Measurements from ENCODE around the gene EP400.
A peak's percentile ranks its signal among the peaks of the same experiment; 100 is the strongest.
"Not testable (repeated sequence)": the region's sequence is repeated elsewhere in the genome, so short reads cannot be mapped to it uniquely, and the experiment has no call there.

EP400 gene

DNA sequence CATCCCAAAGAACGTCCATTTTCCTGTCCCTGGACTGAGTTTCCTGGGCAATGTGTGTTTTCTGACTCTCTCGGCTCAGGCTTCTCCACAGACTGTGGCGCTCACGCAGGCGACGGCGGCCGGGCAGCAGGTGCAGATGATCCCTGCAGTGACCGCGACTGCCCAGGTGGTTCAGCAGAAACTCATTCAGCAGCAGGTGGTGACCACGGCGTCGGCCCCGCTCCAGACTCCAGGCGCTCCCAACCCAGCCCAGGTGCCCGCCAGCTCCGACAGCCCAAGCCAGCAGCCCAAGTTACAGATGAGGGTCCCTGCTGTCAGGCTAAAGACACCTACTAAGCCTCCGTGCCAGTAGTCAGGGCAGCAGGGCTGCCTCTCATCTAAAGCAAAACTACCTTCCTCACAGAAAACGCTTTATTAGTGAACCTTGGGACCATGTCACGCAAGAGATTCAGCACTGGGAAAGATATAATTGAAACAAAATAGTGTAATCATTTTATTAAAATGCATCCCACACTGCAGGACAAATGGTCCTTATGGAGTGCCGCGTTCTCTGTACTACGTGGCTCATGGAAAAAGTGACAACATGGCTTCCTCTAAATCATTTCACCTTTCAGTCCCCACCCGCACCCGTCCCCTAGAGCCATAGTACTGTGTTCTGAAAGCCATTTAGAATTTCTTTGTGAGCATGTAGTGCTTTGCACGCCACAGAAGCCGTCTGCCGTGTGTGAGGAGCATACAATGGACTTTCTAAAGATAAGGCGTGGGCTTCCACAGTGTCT is 127.8 kb downstream of the EP400 start:
- H3K9me3 ChIP-seq (ENCODE audit: control insufficient read depth in 1 of 2, low read length in 2 of 2), result no peaks in the 10 kb centered on the region
- H3K27me3 ChIP-seq (ENCODE audit: low read depth, low read length), result no peaks in the 10 kb centered on the region
- H3K27ac ChIP-seq (ENCODE audit: low read length), result no peak overlapping the region
- H3K4me1 ChIP-seq (ENCODE audit: control insufficient read depth in 1 of 2, insufficient read depth in 2 of 2, low read length in 2 of 2), result peaks cover 0 to 11% of the 10 kb centered on the region in 2 donors
- peaks cover 19 to 28% of the 10 kb centered on the region in 2 donors for H3K36me3 ChIP-seq (ENCODE audit: control insufficient read depth in 1 of 2, insufficient read depth in 2 of 2, low read length in 2 of 2)
- no peak overlapping the region for H3K4me3 ChIP-seq (ENCODE audit: low read depth in 1 of 2, low read length in 2 of 2)

DNA sequence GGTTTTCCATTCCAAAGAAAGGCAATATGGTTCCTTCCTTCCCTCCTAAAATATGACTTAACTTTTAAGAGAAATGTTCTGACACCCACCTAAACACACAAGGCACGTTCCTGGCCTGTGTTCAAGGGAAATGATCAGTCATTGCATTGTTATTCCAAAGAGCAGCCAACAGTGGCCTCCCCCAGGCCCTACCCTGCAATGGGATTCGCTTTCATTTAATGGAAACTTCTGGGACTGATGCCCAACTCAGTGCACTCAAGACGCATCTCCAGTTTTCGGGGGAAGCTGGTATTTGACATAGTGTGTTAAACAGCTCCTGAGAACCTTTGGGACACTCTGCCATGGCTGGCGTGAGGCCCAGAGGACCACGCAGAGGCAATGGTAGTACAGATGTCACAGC is 128.4 kb downstream of the EP400 start:
- no peak overlapping the region for H3K27ac ChIP-seq (ENCODE audit: low read length)

DNA sequence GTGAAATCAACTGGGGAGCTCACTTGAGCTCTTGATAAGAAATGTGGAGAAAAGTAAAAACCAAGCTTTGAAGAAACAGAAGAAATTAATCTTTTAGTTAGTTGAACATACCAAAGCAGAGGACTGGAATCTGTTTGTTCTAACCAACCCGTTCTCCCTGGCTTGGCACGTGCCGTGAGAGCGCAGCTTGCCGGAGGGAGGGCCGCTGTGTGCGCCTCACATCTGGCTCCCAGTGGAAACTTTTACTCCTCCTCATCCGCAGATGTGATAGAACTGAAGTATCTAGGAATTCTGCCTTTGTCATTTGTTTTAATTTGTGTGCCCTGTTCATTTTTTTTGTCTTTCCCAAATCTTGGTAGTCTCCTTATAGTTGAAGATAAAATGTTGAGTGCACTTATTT is 129.5 kb downstream of the EP400 start:
- H3K36me3 ChIP-seq (ENCODE audit: control insufficient read depth in 1 of 2, insufficient read depth in 2 of 2, low read length in 2 of 2), result peaks cover 19 to 28% of the 10 kb centered on the region in 2 donors
- H3K27ac ChIP-seq (ENCODE audit: low read length), result no peak overlapping the region

More for the DNA sequence above, 128.4 kb downstream of the EP400 start:
- peaks cover 19 to 28% of the 10 kb centered on the region in 2 donors for H3K36me3 ChIP-seq (ENCODE audit: control insufficient read depth in 1 of 2, insufficient read depth in 2 of 2, low read length in 2 of 2)
- H3K9me3 ChIP-seq (ENCODE audit: control insufficient read depth in 1 of 2, low read length in 2 of 2), result no peaks in the 10 kb centered on the region
- H3K27me3 ChIP-seq (ENCODE audit: low read depth, low read length), result no peaks in the 10 kb centered on the region
- peaks cover 0 to 11% of the 10 kb centered on the region in 2 donors for H3K4me1 ChIP-seq (ENCODE audit: control insufficient read depth in 1 of 2, insufficient read depth in 2 of 2, low read length in 2 of 2)
- H3K4me3 ChIP-seq (ENCODE audit: low read depth in 1 of 2, low read length in 2 of 2), result no peak overlapping the region

DNA sequence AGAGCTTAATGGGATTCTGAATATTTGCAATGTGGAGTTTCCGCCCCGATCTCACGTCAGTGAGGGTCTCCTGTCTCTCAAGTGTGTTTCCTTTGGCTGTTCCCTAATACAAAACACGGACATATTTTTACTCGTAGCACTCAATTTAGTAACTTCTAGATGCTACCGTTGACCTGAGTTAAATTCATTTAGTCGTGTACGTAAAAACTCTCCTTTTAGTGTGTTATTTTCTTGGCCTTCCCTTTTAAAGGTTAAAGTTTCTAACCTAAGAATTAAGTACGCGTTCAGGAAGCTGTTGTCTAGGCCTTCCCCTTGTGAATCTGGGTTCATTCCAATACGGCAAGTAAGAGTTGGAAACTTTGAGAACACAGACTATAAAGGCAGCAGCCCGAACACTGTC is 130.0 kb downstream of the EP400 start:
- peaks cover 5 to 17% of the 10 kb centered on the region in 2 donors for H3K4me1 ChIP-seq (ENCODE audit: control insufficient read depth in 1 of 2, insufficient read depth in 2 of 2, low read length in 2 of 2)
- no peaks in the 10 kb centered on the region for H3K27me3 ChIP-seq (ENCODE audit: low read depth, low read length)
- peaks cover 19 to 28% of the 10 kb centered on the region in 2 donors for H3K36me3 ChIP-seq (ENCODE audit: control insufficient read depth in 1 of 2, insufficient read depth in 2 of 2, low read length in 2 of 2)
- H3K9me3 ChIP-seq (ENCODE audit: control insufficient read depth in 1 of 2, low read length in 2 of 2), result no peaks in the 10 kb centered on the region
- no peak overlapping the region for H3K4me3 ChIP-seq (ENCODE audit: low read depth in 1 of 2, low read length in 2 of 2)
- H3K27ac ChIP-seq (ENCODE audit: low read length), result no peak overlapping the region

More for the DNA sequence above, 129.5 kb downstream of the EP400 start:
- Histone ChIP-seq H3K27me3 (ENCODE audit: low read depth, low read length) (no peaks in the 10 kb centered on the region), H3K4me3 (ENCODE audit: low read depth in 1 of 2, low read length in 2 of 2) (no peak overlapping the region), H3K9me3 (ENCODE audit: control insufficient read depth in 1 of 2, low read length in 2 of 2) (no peaks in the 10 kb centered on the region), H3K4me1 (ENCODE audit: control insufficient read depth in 1 of 2, insufficient read depth in 2 of 2, low read length in 2 of 2) (peaks cover 5 to 17% of the 10 kb centered on the region in 2 donors)

DNA sequence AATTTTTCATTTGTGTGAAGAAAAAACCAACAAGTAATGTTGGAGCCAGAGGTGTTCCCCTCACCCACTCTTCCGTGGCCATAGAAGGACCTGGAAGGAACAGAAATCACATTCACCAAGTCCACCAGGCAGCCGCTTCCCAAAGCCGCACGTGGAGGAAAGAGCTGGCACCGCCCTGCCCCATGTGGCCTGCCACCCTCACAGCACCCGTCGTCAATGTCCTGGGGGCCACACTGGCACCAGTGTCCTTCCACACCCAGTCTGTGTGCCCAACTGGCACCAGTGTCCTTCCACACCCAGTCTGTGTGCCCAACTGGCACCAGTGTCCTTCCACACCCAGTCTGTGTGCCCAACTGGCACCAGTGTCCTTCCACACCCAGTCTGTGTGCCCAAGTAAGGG is 130.8 kb downstream of the EP400 start:
- H3K36me3 ChIP-seq (ENCODE audit: control insufficient read depth in 1 of 2, insufficient read depth in 2 of 2, low read length in 2 of 2), result peaks cover 19 to 20% of the 10 kb centered on the region in 2 donors
- not testable (repeated sequence) for H3K27ac ChIP-seq (ENCODE audit: low read length); H3K27me3 ChIP-seq (ENCODE audit: low read depth, low read length); H3K9me3 ChIP-seq (ENCODE audit: control insufficient read depth in 1 of 2, low read length in 2 of 2); H3K4me3 ChIP-seq (ENCODE audit: low read depth in 1 of 2, low read length in 2 of 2)
- peaks cover 5 to 23% of the 10 kb centered on the region in 2 donors for H3K4me1 ChIP-seq (ENCODE audit: control insufficient read depth in 1 of 2, insufficient read depth in 2 of 2, low read length in 2 of 2)

DNA sequence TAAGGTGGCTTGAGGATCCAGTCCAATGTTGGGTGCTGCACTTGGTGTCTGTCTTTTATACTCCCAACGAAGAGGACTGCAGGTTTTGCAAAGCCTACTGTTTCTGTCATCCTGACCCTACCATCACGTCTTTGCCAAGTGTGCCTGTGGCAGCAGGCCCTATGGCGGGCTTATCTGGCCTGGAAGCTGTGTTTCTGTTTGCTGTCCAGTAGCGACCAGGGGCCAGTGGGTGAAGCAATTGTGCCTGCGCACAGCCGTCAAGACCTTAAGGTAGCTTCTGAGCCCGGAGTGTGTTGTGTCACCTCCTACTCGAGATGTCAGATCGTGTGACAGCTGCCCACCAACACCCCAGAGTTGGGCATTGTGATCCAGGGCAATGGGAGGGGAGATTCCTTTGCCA is 131.7 kb downstream of the EP400 start:
- no peaks in the 10 kb centered on the region for H3K27me3 ChIP-seq (ENCODE audit: low read depth, low read length)
- H3K36me3 ChIP-seq (ENCODE audit: control insufficient read depth in 1 of 2, insufficient read depth in 2 of 2, low read length in 2 of 2), result peaks cover 9 to 12% of the 10 kb centered on the region in 2 donors
- no peak overlapping the region for H3K27ac ChIP-seq (ENCODE audit: low read length)

DNA sequence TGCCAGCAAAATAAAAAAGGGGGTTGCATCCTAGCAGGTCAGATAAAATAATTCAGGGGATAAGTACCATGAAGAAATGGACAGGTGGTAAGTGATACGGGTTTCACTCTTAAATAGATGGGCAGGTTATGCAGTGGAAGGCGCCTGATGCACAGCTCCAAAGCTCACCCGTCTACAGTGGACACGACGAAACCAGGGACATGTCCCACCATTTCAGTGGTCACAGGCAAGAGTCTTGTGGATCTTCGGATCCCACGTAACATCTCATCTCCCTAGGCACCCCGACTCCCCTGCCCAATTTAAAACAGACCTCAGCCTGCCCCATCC is 133.8 kb downstream of the EP400 start:
- peak overlapping the region; percentile 53 to 68 for H3K4me3 ChIP-seq (ENCODE audit: low read depth in 1 of 2, low read length in 2 of 2)
- H3K36me3 ChIP-seq (ENCODE audit: control insufficient read depth in 1 of 2, insufficient read depth in 2 of 2, low read length in 2 of 2), result no peaks in the 10 kb centered on the region
- H3K4me1 ChIP-seq (ENCODE audit: control insufficient read depth in 1 of 2, insufficient read depth in 2 of 2, low read length in 2 of 2), result peaks cover 5 to 21% of the 10 kb centered on the region in 2 donors
- no peak overlapping the region for H3K27ac ChIP-seq (ENCODE audit: low read length)
- H3K9me3 ChIP-seq (ENCODE audit: control insufficient read depth in 1 of 2, low read length in 2 of 2), result no peaks in the 10 kb centered on the region
- no peaks in the 10 kb centered on the region for H3K27me3 ChIP-seq (ENCODE audit: low read depth, low read length)

More for the DNA sequence above, 131.7 kb downstream of the EP400 start:
- peaks cover 5 to 25% of the 10 kb centered on the region in 2 donors for H3K4me1 ChIP-seq (ENCODE audit: control insufficient read depth in 1 of 2, insufficient read depth in 2 of 2, low read length in 2 of 2)
- no peaks in the 10 kb centered on the region for H3K9me3 ChIP-seq (ENCODE audit: control insufficient read depth in 1 of 2, low read length in 2 of 2)
- no peak overlapping the region for H3K4me3 ChIP-seq (ENCODE audit: low read depth in 1 of 2, low read length in 2 of 2)

DNA sequence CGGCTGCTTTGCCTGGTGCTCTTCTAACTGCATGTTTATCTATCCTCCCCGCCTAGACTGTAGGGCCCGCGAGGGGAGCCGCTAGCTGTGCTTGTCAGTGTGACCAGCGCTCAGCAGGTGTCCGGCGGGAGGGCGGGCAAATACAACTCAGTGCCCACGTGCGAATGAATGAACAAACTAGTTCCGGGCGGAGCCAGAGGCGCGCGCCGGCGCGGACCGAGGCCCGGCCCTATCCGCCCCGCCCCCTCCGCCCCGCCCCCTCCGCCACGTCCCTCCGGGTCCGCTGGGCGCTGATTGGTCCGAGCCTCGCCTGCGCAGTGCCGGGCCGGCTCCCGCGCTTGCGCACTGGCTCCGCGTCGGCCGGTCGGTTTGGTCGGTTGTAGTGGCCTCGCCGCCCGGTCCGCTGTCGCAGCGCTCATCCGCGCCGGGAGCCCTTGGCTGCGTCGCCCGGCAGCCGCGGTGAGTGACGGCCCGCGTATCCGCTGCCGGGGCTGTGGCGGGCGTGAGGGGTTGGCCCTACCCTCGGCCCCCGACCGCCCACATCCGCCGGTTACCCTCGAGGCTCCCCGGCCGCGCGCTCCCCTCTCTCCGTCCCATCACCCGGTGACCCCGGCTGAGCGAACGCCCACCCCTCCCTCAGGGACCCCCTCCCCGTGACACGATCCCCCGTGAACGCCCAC is 134.3 kb downstream of the EP400 start:
- peak overlapping the region; percentile 53 to 68 for H3K4me3 ChIP-seq (ENCODE audit: low read depth in 1 of 2, low read length in 2 of 2)
- H3K27ac ChIP-seq (ENCODE audit: low read length), result no peak overlapping the region
- H3K36me3 ChIP-seq (ENCODE audit: control insufficient read depth in 1 of 2, insufficient read depth in 2 of 2, low read length in 2 of 2), result no peaks in the 10 kb centered on the region
- no peaks in the 10 kb centered on the region for H3K9me3 ChIP-seq (ENCODE audit: control insufficient read depth in 1 of 2, low read length in 2 of 2)
- H3K27me3 ChIP-seq (ENCODE audit: low read depth, low read length), result no peaks in the 10 kb centered on the region
- H3K4me1 ChIP-seq (ENCODE audit: control insufficient read depth in 1 of 2, insufficient read depth in 2 of 2, low read length in 2 of 2), result peaks cover 5 to 16% of the 10 kb centered on the region in 2 donors

DNA sequence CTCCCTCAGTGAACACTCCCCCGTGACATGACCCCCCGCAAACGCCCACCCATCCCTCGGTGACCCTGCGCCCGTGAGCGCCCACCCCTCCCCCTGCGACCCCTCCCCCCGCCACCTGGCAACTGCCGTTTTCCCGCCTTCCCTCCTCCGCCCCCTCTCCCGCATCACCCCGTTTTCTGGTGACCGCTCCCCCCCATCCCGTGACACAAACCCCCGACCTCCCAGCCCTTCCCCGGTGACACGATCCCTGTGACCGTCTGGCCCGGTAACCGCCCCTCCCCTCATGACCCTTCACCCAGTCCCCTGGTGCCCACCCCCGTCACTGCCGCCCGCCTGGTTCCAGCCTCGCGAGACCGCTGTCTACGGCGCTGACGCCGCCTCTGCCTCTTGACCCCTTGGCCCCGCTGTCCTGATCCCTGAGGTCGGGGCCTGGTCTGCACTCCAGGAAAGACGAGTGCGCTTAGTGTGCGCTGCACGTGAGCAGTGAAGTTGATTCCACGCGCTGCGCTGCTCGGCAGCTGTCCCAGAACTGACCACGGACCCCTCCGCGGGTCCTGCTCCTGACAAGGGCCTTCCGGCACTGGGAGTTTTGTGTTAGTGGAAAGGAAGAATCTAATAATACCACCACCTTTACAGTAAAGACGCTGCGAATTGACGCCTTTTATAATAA is 135.0 kb downstream of the EP400 start:
- H3K27ac ChIP-seq (ENCODE audit: low read length), result peak overlapping the region; percentile 78
- no peaks in the 10 kb centered on the region for H3K9me3 ChIP-seq (ENCODE audit: control insufficient read depth in 1 of 2, low read length in 2 of 2)
- peaks cover 5 to 14% of the 10 kb centered on the region in 2 donors for H3K4me1 ChIP-seq (ENCODE audit: control insufficient read depth in 1 of 2, insufficient read depth in 2 of 2, low read length in 2 of 2)
- peak overlapping the region; percentile 68 to 79 for H3K4me3 ChIP-seq (ENCODE audit: low read depth in 1 of 2, low read length in 2 of 2)
- H3K36me3 ChIP-seq (ENCODE audit: control insufficient read depth in 1 of 2, insufficient read depth in 2 of 2, low read length in 2 of 2), result peaks cover 0 to 6% of the 10 kb centered on the region in 2 donors
- no peaks in the 10 kb centered on the region for H3K27me3 ChIP-seq (ENCODE audit: low read depth, low read length)

DNA sequence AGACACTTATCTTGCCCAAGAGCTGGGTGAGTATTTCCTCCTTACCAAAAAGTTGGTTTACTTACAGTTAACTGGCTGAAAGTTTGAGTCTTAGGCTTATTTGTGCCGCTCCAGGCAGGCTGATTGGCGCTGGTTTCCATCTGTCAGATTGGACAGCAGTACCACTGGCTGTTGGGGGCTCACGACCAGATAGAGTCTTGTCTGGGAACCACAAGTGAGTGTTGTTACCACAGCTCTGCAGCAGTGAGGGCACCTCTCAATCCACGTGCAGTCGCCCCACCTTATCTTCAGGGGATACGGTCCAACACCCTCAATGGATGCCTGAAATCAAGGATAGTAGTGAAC is 135.5 kb downstream of the EP400 start:
- peak overlapping the region; percentile 68 to 79 for H3K4me3 ChIP-seq (ENCODE audit: low read depth in 1 of 2, low read length in 2 of 2)
- peaks cover 5 to 14% of the 10 kb centered on the region in 2 donors for H3K4me1 ChIP-seq (ENCODE audit: control insufficient read depth in 1 of 2, insufficient read depth in 2 of 2, low read length in 2 of 2)
- peak overlapping the region; percentile 78 for H3K27ac ChIP-seq (ENCODE audit: low read length)
- no peaks in the 10 kb centered on the region for H3K9me3 ChIP-seq (ENCODE audit: control insufficient read depth in 1 of 2, low read length in 2 of 2)
- H3K27me3 ChIP-seq (ENCODE audit: low read depth, low read length), result no peaks in the 10 kb centered on the region
- peaks cover 0 to 7% of the 10 kb centered on the region in 2 donors for H3K36me3 ChIP-seq (ENCODE audit: control insufficient read depth in 1 of 2, insufficient read depth in 2 of 2, low read length in 2 of 2)

DNA sequence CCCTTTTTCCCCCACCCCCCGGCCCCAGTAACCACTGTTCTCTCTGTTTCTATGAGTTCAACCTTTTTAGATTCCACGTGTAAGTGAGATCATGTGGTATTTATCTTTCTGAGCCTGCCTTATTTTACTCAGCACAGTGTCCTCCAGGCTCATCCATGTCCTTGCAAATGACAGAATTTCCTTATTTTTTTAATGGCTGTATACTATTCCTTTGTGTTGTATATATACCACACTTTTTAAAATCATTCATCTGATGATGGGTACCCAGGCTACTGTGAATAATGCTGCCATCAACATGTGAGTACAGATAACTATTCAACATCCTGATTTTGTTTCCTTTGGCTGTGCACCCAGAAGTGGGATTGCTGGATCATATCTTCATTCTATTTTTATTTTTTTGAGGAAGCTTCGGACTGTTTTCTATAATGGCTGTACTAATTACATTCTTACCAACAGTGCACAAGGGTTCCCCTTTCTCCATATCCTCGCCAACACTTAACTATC is 139.7 kb downstream of the EP400 start:
- Histone ChIP-seq H3K4me1 (ENCODE audit: control insufficient read depth in 1 of 2, insufficient read depth in 2 of 2, low read length in 2 of 2) (peaks cover 0 to 8% of the 10 kb centered on the region in 2 donors), H3K27me3 (ENCODE audit: low read depth, low read length) (no peaks in the 10 kb centered on the region), H3K27ac (ENCODE audit: low read length) (no peak overlapping the region)

More for the DNA sequence above, 139.7 kb downstream of the EP400 start:
- Histone ChIP-seq H3K9me3 (ENCODE audit: control insufficient read depth in 1 of 2, low read length in 2 of 2) (no peaks in the 10 kb centered on the region), H3K36me3 (ENCODE audit: control insufficient read depth in 1 of 2, insufficient read depth in 2 of 2, low read length in 2 of 2) (peaks cover 0 to 16% of the 10 kb centered on the region in 2 donors), H3K4me3 (ENCODE audit: low read depth in 1 of 2, low read length in 2 of 2) (no peak overlapping the region)

Measured in muscle layer of duodenum (tissue), 2 donors.